PC-3 (cell line): ENCODE results near the gene EFNA5. TPM values are rescaled to one million over a fixed set of nuclear protein-coding genes. Genes with fewer than 3 reads are reported as not detected.

ENCODE experiments used
- ATAC-seq: fragments of 200-7000 bp; cut with Tn5 transposase; 2 replicates; pipeline ENCODE4 v1.9.1; 2020; ENCODE audit warnings: mild to moderate bottlenecking, moderate library complexity
- BruUV-seq: library from RNA; stranded (reverse); fragments of 400-500 nt; replicated peaks from 2 replicates; lab custom pipeline; 2021; lab: Mats Ljungman, UMichigan
- CTCF ChIA-PET: fragments of 300-600 bp; sonication (Branson Sonifier 250); formaldehyde crosslinking; loops from one replicate; lab custom pipeline; 2022; ENCODE audit warnings: antibody characterized with exemption; lab: Charles Lee
- POLR2A ChIA-PET: fragments of 300-600 bp; sonication (Branson Sonifier 250); formaldehyde crosslinking; loops from one replicate; lab custom pipeline; 2022; ENCODE audit warnings: antibody characterized with exemption; ENCODE audit not compliant: unreplicated experiment; lab: Charles Lee
- DNase-seq: peaks from one replicate; pipeline ENCODE4 v3.0.0-alpha.2; 2015
- H2AFZ ChIP-seq: fragments of 300-600 bp; sonication (generic); 2 replicates; pipeline ENCODE4 v1.6.0; 2016; ENCODE audit warnings: antibody characterized with exemption, low read length
- H3F3A ChIP-seq: fragments of 300-600 bp; sonication (generic); one replicate; pipeline ENCODE4 v1.6.0; 2017; ENCODE audit warnings: antibody characterized with exemption, low read length, control low read depth, mild to moderate bottlenecking; ENCODE audit not compliant: unreplicated experiment
- H3K27ac ChIP-seq: fragments of 300-600 bp; sonication (generic); 2 replicates; pipeline ENCODE4 v1.5.1; 2016; ENCODE audit warnings: mild to moderate bottlenecking, low read length
- H3K27me3 ChIP-seq: fragments of 300-600 bp; sonication (generic); 2 replicates; pipeline ENCODE4 v1.6.1; 2016; ENCODE audit warnings: low read length, mixed read lengths
- H3K36me3 ChIP-seq: fragments of 300-600 bp; sonication (generic); 2 replicates; pipeline ENCODE4 v1.6.1; 2016; ENCODE audit warnings: low read depth, mixed run types, low read length, mixed read lengths
- H3K4me1 ChIP-seq: fragments of 300-600 bp; sonication (generic); 2 replicates; pipeline ENCODE4 v1.5.1; 2016; ENCODE audit warnings: low read length; ENCODE audit not compliant: insufficient read depth
- H3K4me2 ChIP-seq: fragments of 300-600 bp; sonication (generic); 2 replicates; pipeline ENCODE4 v1.6.0; 2016; ENCODE audit warnings: low read length
- H3K4me3 ChIP-seq: fragments of 300-600 bp; sonication (generic); 2 replicates; pipeline ENCODE4 v1.5.1; 2016; ENCODE audit warnings: mild to moderate bottlenecking, low read length, mixed read lengths
- H3K79me2 ChIP-seq: fragments of 300-600 bp; sonication (generic); 2 replicates; pipeline ENCODE4 v1.6.1; 2017; ENCODE audit warnings: low read length, mixed read lengths
- H3K9ac ChIP-seq: fragments of 300-600 bp; sonication (generic); 2 replicates; pipeline ENCODE4 v1.6.0; 2016; ENCODE audit warnings: mild to moderate bottlenecking, low read length
- H3K9me2 ChIP-seq: fragments of 300-600 bp; sonication (generic); replicated peaks from 2 replicates; pipeline ENCODE4 v1.6.1; 2016; ENCODE audit warnings: mixed run types, low read length, mixed read lengths
- H3K9me3 ChIP-seq: fragments of 300-600 bp; sonication (generic); 2 replicates; pipeline ENCODE4 v1.6.1; 2016; ENCODE audit warnings: low read length, mixed read lengths
- H4K20me1 ChIP-seq: fragments of 300-600 bp; sonication (generic); 2 replicates; pipeline ENCODE4 v1.6.1; 2016; ENCODE audit warnings: low read length, mixed read lengths
- CTCF ChIP-seq: fragments of 300-600 bp; sonication (generic); conservative IDR thresholded peaks from 2 replicates; pipeline ENCODE4 v1.5.1; 2017; ENCODE audit warnings: antibody characterized with exemption, low read depth, mild to moderate bottlenecking, low read length
- EZH2 ChIP-seq: fragments of 300-600 bp; sonication (generic); IDR thresholded peaks from one replicate; pipeline ENCODE4 v1.6.1; 2017; ENCODE audit warnings: antibody characterized with exemption, mild to moderate bottlenecking, low read length; ENCODE audit not compliant: unreplicated experiment
- EZH2phosphoT487 ChIP-seq: fragments of 300-600 bp; sonication (generic); IDR thresholded peaks from 2 replicates; pipeline ENCODE4 v1.6.1; 2018; ENCODE audit warnings: mild to moderate bottlenecking, antibody characterized with exemption, low read length, borderline replicate concordance
- intact Hi-C: fragments of 100-400 bp; cut with micrococcal nuclease; formaldehyde crosslinking; loops from 2 replicates; pipeline ENCODE4 v1.9.0; 2023
- total RNA-seq: library from RNA; depleted of rRNA; stranded (reverse); fragments of >200 nt; gene quantifications from 2 replicates; pipeline ENCODE4 v1.2.3, GENCODE V29; 2014

EFNA5 gene
- total RNA-seq, 1 experiment from 2014 or later: 5.4 TPM

- no peaks in the 10 kb centered on the region for H3K27me3 ChIP-seq
Observed at GRCh38 chr5:107504424-107504823, 166.3 kb downstream of the EFNA5 start.

GRCh38 chr5:107502676-107503060, 168.1 kb downstream of the EFNA5 start:
- H3K27me3 ChIP-seq: no peaks in the 10 kb centered on the region
- no TSS peak for BruUV-seq
- intact Hi-C loops: no loop called here
- ATAC-seq: no peak
- H3K27ac ChIP-seq: no peak overlapping the region
- H3K9me3 ChIP-seq: no peaks in the 10 kb centered on the region
- no peak for DNase-seq
- TF ChIP-seq CTCF: no peak
- no peak for TF ChIP-seq EZH2
- no peak for TF ChIP-seq EZH2phosphoT487
- H3K9ac ChIP-seq: no peak overlapping the region
- no peaks in the 10 kb centered on the region for H4K20me1 ChIP-seq
- H2AFZ ChIP-seq: no peak overlapping the region
- peaks cover 11% of the 10 kb centered on the region for H3K4me1 ChIP-seq
- no peaks in the 10 kb centered on the region for H3F3A ChIP-seq
- 0 out of 2 replicates have a peak, but pooled peaks cover 5% of the 10 kb centered on the region for H3K79me2 ChIP-seq
- CTCF ChIA-PET: no interaction called here
- H3K9me2 ChIP-seq: no peaks in the 10 kb centered on the region
- H3K4me2 ChIP-seq: no peak overlapping the region
- POLR2A ChIA-PET: no interaction called here
- no peak overlapping the region for H3K4me3 ChIP-seq
- H3K36me3 ChIP-seq: no peaks in the 10 kb centered on the region

More at GRCh38 chr5:107504424-107504823, 166.3 kb downstream of the EFNA5 start:
- ChIA-PET CTCF (interaction anchor here (0.7 kb wide), 1 partner anchor 328 kb away, joined by 3 read pairs; no protein-coding TSS in a partner anchor), POLR2A (no interaction called here)
- Histone ChIP-seq H3K4me2 (no peak overlapping the region), H3K4me3 (no peak overlapping the region), H3K27ac (no peak overlapping the region), H3K9me3 (no peaks in the 10 kb centered on the region), H2AFZ (no peak overlapping the region), H4K20me1 (no peaks in the 10 kb centered on the region), H3K79me2 (0 out of 2 replicates have a peak, but pooled peaks cover 5% of the 10 kb centered on the region), H3F3A (no peaks in the 10 kb centered on the region), H3K4me1 (peaks cover 11% of the 10 kb centered on the region), H3K36me3 (no peaks in the 10 kb centered on the region), H3K9ac (no peak overlapping the region), H3K9me2 (no peaks in the 10 kb centered on the region)
- no peak for ATAC-seq
- TF ChIP-seq EZH2: no peak
- no peak for TF ChIP-seq EZH2phosphoT487
- TF ChIP-seq CTCF: no peak
- intact Hi-C loops: no loop called here
- no peak for DNase-seq
- BruUV-seq: no TSS peak

GRCh38 chr5:107501965-107502675, 168.6 kb downstream of the EFNA5 start:
- Histone ChIP-seq H3K9me3 (no peaks in the 10 kb centered on the region), H3K9me2 (no peaks in the 10 kb centered on the region), H3K27me3 (no peaks in the 10 kb centered on the region), H3K36me3 (no peaks in the 10 kb centered on the region), H3K4me2 (peak overlapping the region; percentile 38; the same call in 1 of the 2 replicates), H3K79me2 (0 out of 2 replicates have a peak, but pooled peaks cover 5% of the 10 kb centered on the region), H3K9ac (no peak overlapping the region), H4K20me1 (no peaks in the 10 kb centered on the region), H3K4me3 (no peak overlapping the region), H3F3A (no peaks in the 10 kb centered on the region), H2AFZ (no peak overlapping the region; the same call in 1 of the 2 replicates), H3K27ac (no peak overlapping the region), H3K4me1 (peaks cover 11% of the 10 kb centered on the region)
- no TSS peak for BruUV-seq
- ATAC-seq (peak; percentile 40; the same call in 1 of the 2 replicates), DNase-seq (no peak)
- ChIA-PET POLR2A (no interaction called here), CTCF (no interaction called here)
- TF ChIP-seq EZH2phosphoT487 (no peak), CTCF (no peak), EZH2 (no peak)
- intact Hi-C loops: no loop called here
